ENCODE results near the gene AUTS2.

DNA sequence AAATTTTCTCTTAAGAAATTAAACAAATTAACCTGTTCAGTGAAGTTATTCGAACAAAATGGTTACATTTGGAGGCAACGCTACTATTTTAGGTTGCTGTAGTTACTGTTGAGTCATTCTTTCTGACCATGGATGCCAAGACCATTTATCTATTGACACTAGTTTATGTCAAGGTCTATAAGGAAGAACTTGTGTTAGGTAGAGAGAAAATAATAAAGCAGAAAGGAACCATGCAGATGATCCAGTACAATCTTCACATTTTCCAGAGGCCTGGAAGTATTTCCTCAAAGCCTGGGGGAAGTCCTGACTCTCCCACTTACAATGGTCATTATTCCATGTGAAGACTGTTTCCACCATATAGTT is 925.7 kb downstream of the AUTS2 start:
- TF ChIP-seq EP300 (IDR thresholded peaks at IDR 0.05; ENCODE audit: low read depth): no peak
- TF ChIP-seq, protein P1, sequence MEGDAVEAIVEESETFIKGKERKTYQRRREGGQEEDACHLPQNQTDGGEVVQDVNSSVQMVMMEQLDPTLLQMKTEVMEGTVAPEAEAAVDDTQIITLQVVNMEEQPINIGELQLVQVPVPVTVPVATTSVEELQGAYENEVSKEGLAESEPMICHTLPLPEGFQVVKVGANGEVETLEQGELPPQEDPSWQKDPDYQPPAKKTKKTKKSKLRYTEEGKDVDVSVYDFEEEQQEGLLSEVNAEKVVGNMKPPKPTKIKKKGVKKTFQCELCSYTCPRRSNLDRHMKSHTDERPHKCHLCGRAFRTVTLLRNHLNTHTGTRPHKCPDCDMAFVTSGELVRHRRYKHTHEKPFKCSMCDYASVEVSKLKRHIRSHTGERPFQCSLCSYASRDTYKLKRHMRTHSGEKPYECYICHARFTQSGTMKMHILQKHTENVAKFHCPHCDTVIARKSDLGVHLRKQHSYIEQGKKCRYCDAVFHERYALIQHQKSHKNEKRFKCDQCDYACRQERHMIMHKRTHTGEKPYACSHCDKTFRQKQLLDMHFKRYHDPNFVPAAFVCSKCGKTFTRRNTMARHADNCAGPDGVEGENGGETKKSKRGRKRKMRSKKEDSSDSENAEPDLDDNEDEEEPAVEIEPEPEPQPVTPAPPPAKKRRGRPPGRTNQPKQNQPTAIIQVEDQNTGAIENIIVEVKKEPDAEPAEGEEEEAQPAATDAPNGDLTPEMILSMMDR (IDR thresholded peaks at IDR 0.05): no peak
- no peak for TF ChIP-seq POLR2A (IDR thresholded peaks at IDR 0.05)
